Superior temporal gyrus (tissue), 1 donor: ENCODE measurements around the gene ABCA12.

ENCODE experiments used
- DNase-seq: peaks from one replicate; pipeline ENCODE4 v3.0.0-alpha.2; 2016; ENCODE audit errors: extremely low spot score

Gene ABCA12

DNA sequence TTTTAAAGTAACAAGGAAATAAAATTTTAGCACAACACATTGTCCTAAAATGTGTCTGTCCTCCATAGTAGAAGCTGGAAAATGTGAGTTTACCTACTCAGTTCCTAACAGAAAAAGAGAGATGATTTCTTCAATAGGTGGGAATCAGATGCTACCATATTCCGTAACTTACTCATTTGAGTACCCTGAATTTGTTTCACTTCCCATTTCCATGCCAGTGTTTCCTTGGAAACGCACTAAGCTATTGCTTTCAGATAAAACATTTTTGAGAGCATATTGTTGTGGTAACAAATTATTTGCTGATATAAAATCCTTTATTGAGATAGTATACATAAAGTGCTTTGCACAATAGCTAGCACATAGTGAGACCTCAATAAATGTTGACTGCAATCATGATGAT, 191.5 kb downstream of the ABCA12 start:
- no peak for DNase-seq

DNA sequence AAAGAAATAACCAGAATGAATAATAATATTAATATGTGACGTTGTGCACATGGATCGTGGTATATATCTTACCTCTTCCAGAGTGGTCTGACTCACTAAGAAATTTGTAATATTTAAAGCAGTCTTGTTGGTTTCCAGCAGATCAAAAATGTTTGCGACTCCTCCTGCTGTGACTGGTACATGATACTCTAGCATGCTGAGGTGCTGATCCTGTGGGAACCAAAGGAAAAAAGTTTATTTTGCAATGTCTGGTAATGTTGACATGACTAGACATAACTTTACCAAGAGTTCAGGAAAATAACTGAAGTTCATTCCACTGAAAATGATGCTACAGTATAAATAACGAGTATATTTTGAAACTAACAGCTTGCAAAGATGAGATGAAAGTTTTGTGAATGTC, 204.4 kb downstream of the ABCA12 start:
- no peak for DNase-seq

DNA sequence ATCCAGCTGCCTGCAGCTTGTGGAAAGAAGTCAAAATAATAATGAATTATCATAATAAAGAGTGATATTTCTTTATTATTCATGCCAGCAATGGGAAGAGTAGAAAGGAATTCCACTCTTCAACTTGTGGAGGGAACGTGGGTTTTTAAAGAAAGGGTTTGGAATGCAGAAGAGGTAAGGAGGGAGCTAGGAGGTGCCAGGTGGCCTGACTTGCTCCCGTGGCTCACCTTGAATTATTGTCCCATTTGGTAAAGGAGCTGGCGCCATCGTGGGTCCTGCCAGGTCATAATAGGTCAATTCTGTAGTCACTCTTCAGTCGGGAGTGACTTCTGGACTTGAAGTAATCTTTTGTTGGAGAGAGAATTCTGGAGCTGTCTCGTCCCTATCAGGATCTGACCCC, 233.8 kb downstream of the ABCA12 start:
- DNase-seq = no peak

DNA sequence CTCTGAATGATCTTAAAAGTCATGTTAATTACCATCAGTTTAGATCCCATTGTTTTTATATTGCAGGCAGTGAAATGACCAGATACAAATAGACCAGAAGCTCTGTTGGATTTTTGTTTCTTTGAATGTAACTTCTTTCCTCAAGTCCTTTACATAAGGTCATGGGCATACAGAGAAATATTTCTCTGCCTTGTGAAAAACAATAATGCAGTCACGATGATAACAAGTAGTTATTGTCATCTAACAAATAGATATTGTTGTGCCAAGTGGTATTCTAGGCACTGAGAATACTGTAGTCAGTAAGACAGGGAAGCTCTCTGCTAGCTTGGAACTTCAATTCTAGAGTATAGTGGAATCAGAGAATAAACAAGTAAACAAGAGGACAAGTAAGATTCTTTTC, 234.2 kb downstream of the ABCA12 start:
- DNase-seq = no peak

DNA sequence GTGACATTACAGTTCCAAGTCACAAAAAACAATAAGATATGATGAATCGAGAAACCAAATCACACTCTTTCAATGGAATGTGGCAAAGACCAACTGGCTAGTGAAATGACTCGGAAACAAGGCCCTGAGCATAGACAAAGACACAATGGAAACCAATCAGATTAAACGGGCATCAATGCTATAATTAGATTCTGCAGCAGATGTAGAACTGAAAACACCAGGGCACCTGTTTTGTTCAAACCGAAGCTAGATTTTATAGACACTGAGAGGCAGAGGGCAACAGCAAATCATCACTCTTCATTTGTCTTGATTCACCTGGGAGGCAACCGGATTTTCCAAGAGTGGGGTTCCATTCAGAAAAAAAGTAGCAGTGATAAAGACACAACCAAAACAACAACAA, 236.1 kb downstream of the ABCA12 start:
- no peak for DNase-seq

DNA sequence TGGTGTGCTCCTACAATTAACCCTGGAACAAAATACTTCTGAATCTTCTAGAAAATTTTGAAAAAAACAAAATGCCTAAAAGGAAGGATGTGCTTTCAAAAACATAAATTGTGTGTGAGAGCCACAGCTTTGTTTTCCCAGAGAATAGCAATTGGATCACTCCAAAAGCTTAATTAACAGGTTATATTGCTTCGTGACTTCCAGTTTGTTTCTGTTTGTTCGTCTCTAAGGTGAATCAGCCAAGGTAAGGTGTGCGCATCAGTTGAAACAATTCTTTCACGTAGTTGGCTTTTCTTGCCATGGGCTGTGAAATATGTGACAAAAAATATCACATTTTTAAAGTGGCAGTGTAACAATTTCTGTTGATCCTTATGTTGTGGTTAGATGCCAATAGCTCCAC, 238.7 kb downstream of the ABCA12 start:
- no peak for DNase-seq

DNA sequence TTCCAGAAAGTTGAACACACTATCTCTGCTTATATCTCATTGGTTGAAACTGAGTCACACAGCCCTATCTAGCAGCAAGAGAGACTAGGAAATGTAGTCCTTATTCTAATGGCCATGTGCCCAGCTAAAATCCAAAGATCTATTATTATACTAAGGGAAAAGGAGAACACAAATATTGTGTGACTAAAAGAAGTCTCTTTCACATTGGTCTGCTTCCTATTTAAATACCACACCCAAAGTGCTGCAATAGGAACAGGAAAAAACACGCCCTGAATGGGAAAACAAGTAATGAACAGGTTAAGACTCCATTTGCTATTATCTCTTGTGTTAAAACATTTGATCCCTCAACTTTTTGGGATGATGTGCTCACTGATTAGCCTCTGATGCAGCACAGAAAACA, 242.2 kb downstream of the ABCA12 start:
- no peak for DNase-seq

DNA sequence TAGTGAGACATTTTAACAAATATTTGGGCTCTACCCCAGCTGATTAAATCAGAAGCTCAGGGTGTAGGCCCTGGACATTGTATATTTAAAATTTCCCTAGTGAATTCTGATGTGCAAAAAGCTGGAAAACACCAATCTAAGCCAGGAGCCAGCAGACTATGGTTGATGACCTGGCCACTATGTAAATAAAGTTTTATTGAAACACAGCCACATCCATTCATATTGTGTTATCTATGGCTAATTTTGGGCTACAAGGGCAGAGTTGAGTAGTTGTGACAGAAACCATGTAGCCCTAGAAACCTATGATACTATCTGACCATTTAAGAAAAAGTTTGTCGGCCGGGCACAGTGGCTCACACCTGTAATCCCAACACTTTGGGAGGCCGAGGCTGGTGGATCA, 243.0 kb downstream of the ABCA12 start:
- no peak for DNase-seq

DNA sequence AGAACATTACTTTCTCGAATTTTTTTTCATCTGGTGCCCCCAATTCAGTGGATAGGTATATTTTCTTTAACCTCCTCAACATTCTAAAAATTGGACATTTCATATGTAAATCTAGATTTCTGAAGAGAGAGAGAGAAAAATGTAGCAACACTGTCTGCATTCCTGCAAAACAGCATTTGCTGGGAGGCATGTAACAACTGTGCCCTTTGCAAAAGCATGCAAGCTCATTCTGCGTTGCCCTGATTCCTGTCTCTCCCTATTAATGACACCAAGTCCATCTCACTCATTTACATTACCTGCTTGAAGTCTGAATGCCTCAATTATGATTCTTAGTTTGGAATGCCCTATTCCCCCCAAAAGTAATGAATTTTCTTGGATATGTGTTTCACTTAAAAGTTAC, 249.1 kb downstream of the ABCA12 start:
- DNase-seq = no peak

DNA sequence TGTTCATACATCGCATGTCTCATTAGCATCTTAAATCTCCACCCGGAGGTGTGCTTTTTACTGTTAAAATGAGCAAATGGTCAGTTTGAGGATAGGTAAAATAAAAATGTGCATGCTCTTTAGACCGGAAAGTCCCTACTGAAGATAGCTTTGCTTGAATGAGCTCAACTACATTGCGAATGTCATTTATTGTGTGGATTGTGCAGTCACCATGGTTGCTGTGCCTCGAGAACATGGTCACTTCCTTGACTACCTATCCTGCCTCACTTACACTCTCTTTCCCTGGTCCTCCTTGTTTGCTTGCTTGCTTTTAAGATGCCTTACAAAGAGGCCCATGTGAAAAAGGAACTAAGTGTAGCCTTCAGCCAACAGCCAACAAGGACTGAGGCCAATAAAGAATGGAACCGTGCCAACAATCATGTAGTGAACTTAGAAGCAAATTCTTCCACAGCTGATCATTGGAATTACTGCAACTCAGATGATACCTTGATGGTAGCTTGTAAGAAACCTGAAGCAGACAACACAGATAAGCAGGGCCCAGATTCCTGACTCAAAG, 256.7 kb downstream of the ABCA12 start:
- peak; percentile 20 for DNase-seq
